GM23338 (cell line): ENCODE data around the gene PSORS1C1. TPM values are rescaled to one million over a fixed set of nuclear protein-coding genes. Genes with fewer than 3 reads are reported as not detected.

Experiments
- ATAC-seq: fragments of 200-7000 bp; cut with Tn5 transposase; 3 replicates; pipeline ENCODE4 v1.9.1; 2020
- DNase-seq: peaks from one replicate; pipeline ENCODE4 v3.0.0-alpha.2; 2015; ENCODE audit warnings: low spot score
- H2AFZ ChIP-seq: fragments of 200-600 bp; sonication (generic); 2 replicates; pipeline ENCODE4 v1.8.0; 2016; ENCODE audit warnings: antibody characterized with exemption, mild to moderate bottlenecking, moderate library complexity
- H3F3A ChIP-seq: fragments of 200-600 bp; sonication (generic); replicated peaks from 2 replicates; pipeline ENCODE4 v1.8.0; 2017; ENCODE audit warnings: antibody characterized with exemption, mixed run types, low read depth
- H3K27ac ChIP-seq: fragments of 200-600 bp; sonication (generic); 2 replicates; pipeline ENCODE4 v1.6.1; 2016; ENCODE audit warnings: low read depth
- H3K27me3 ChIP-seq: fragments of 200-600 bp; sonication (generic); 2 replicates; pipeline ENCODE4 v1.8.0; 2016; ENCODE audit warnings: mild to moderate bottlenecking, mixed run types, moderate library complexity; ENCODE audit not compliant: insufficient read depth
- H3K36me3 ChIP-seq: fragments of 200-600 bp; sonication (generic); 2 replicates; pipeline ENCODE4 v1.8.0; 2016; ENCODE audit warnings: mild to moderate bottlenecking; ENCODE audit not compliant: insufficient read depth
- H3K4me1 ChIP-seq: fragments of 200-600 bp; sonication (generic); 2 replicates; pipeline ENCODE4 v1.8.0; 2016; ENCODE audit warnings: mild to moderate bottlenecking, moderate library complexity; ENCODE audit not compliant: insufficient read depth
- H3K4me2 ChIP-seq: fragments of 200-600 bp; sonication (generic); 2 replicates; pipeline ENCODE4 v1.7.1; 2017; ENCODE audit warnings: mixed run types
- H3K4me3 ChIP-seq: fragments of 200-600 bp; sonication (generic); 2 replicates; pipeline ENCODE4 v1.6.1; 2016; ENCODE audit warnings: mixed run types
- H3K79me2 ChIP-seq: fragments of 200-600 bp; sonication (generic); replicated peaks from 2 replicates; pipeline ENCODE4 v1.8.0; 2017; ENCODE audit warnings: mild to moderate bottlenecking; ENCODE audit not compliant: insufficient read depth
- H3K9me2 ChIP-seq: fragments of 200-600 bp; sonication (generic); 2 replicates; pipeline ENCODE4 v1.8.0; 2017; ENCODE audit not compliant: insufficient read depth
- H4K20me1 ChIP-seq: fragments of 200-600 bp; sonication (generic); replicated peaks from 2 replicates; pipeline ENCODE4 v1.8.0; 2017; ENCODE audit warnings: mild to moderate bottlenecking; ENCODE audit not compliant: insufficient read depth
- H3K27ac Mint-ChIP-seq: 2 replicates; pipeline ENCODE4 v1.8.0; 2020; ENCODE audit warnings: inconsistent platforms, mild to moderate bottlenecking, moderate library complexity, mixed read lengths
- H3K27me3 Mint-ChIP-seq: 3 replicates; pipeline ENCODE4 v1.8.0; 2022; ENCODE audit warnings: low read depth, mild to moderate bottlenecking, moderate library complexity, mixed read lengths, inconsistent platforms; ENCODE audit not compliant: insufficient read depth, poor library complexity
- H3K36me3 Mint-ChIP-seq: 3 replicates; pipeline ENCODE4 v1.8.0; 2021; ENCODE audit warnings: low read depth, mild to moderate bottlenecking, inconsistent platforms, moderate library complexity, mixed read lengths
- H3K4me1 Mint-ChIP-seq: 3 replicates; pipeline ENCODE4 v1.8.0; 2020; ENCODE audit warnings: mild to moderate bottlenecking, inconsistent platforms, mixed read lengths
- H3K4me3 Mint-ChIP-seq: 3 replicates; pipeline ENCODE4 v1.8.0; 2021; ENCODE audit warnings: moderate library complexity, mild to moderate bottlenecking, inconsistent platforms, mixed read lengths
- H3K9me3 Mint-ChIP-seq: 3 replicates; pipeline ENCODE4 v1.8.0; 2020; ENCODE audit warnings: moderate library complexity, mild to moderate bottlenecking, inconsistent platforms, mixed read lengths
- CREB1 ChIP-seq: fragments of 250-450 bp; sonication (Bioruptor Pico); IDR thresholded peaks from 2 replicates; pipeline ENCODE4 v1.5.0; 2020; ENCODE audit warnings: low read depth, mild to moderate bottlenecking, moderate library complexity
- EZH2 ChIP-seq: fragments of 200-600 bp; sonication (generic); IDR thresholded peaks from one replicate; pipeline ENCODE4 v1.8.0; 2017; ENCODE audit warnings: antibody characterized with exemption, mild to moderate bottlenecking, low read depth; ENCODE audit not compliant: unreplicated experiment
- JUNB ChIP-seq: IDR thresholded peaks from one replicate; pipeline ENCODE4 v1.6.1; 2016; ENCODE audit warnings: antibody characterized with exemption; ENCODE audit not compliant: unreplicated experiment
- NANOG ChIP-seq: IDR thresholded peaks from 2 replicates; pipeline ENCODE4 v1.6.1; 2016; ENCODE audit warnings: antibody characterized with exemption, borderline replicate concordance
- POLR2AphosphoS5 ChIP-seq: IDR thresholded peaks from 2 replicates; pipeline ENCODE4 v1.6.1; 2016; ENCODE audit warnings: antibody characterized with exemption, low read depth
- ZNF114 ChIP-seq: fragments of 250-450 bp; sonication (Bioruptor Pico); IDR thresholded peaks from 2 replicates; pipeline ENCODE4 v1.5.0; 2020; ENCODE audit warnings: mild to moderate bottlenecking, moderate library complexity
- polyA plus RNA-seq: library from polyadenylated mRNA; unstranded; fragments of >200 nt; fragmentation: Nextera tagmentation; extraction: Ambion mirVana; gene quantifications from 2 replicates; pipeline ENCODE4 v1.2.1, GENCODE V29; 2016
- total RNA-seq: library from RNA; depleted of rRNA; stranded (reverse); fragments of >200 nt; shearing (Covaris generic); gene quantifications from 2 replicates; pipeline ENCODE4 v1.2.3, GENCODE V29; 2014
- TF ChIP-seq, protein P1 (sequence below): fragments of 250-450 bp; sonication (Bioruptor Pico); IDR thresholded peaks from 2 replicates; pipeline ENCODE4 v1.5.0; 2020; ENCODE audit warnings: mild to moderate bottlenecking, moderate library complexity
- TF ChIP-seq, protein P2 (sequence below): IDR thresholded peaks from 2 replicates; pipeline ENCODE4 v1.6.1; 2016; ENCODE audit warnings: antibody characterized with exemption
- TF ChIP-seq, protein P3 (sequence below), 2 experiments: fragments of 200-600 bp in 1 of 2; sonication (generic) in 1 of 2; conservative IDR thresholded peaks; 2 replicates each; pipeline versions ENCODE4 v1.5.1 to v1.6.1; 2016 to 2017; ENCODE audit warnings: antibody characterized with exemption in 2 of 2, low read depth in 2 of 2, mild to moderate bottlenecking in 2 of 2, moderate library complexity in 1 of 2
- TF ChIP-seq, protein P4 (sequence below): IDR thresholded peaks from one replicate; pipeline ENCODE4 v1.6.1; 2018; ENCODE audit warnings: antibody characterized with exemption; ENCODE audit not compliant: unreplicated experiment

PSORS1C1 gene
- total and polyA plus RNA-seq, 2 experiments from 2014 or later: not detected

DNA sequence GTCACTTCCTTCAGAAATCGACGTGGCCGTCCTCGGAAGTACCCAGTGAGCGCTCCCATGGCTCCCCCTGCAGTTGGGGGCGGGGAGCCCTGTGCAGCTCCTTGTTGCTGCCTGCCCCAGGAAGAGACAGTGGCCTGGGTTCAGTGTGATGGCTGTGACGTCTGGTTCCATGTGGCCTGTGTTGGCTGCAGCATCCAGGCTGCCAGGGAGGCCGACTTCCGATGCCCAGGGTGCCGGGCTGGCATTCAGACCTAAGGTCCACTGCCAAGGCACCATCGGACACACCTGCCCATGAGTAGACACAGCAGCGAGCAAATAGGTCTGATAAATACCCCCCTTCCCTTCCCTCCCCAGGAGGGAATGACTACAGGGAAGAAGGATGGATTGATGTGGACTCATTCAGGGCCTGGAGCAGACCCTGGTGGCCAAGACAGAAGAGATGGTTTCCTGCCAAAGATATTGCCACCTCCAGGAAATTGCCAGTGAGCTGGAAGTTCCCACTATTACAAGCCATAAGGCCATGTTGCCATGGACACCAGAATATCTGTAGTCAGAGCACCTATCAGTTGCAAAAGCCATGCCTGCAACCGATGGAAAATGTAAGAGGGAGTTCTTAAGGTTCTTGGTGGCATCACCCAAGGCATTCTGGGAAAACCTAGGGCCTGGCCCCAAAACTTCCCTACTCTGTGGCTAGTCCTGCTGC lies 48.0 kb downstream of the PSORS1C1 start:
- Mint-ChIP-seq H3K4me3 (no peak overlapping the region; the same call in 2 of the 3 replicates), H3K4me1 (peaks cover 67% of the 10 kb centered on the region), H3K36me3 (peaks cover 69% of the 10 kb centered on the region), H3K9me3 (no peaks in the 10 kb centered on the region), H3K27me3 (peaks cover 18% of the 10 kb centered on the region), H3K27ac (peak overlapping the region; percentile 78)
- peaks cover 43% of the 10 kb centered on the region for H4K20me1 ChIP-seq
- H3K36me3 ChIP-seq: peaks cover 32% of the 10 kb centered on the region
- no peak overlapping the region for H2AFZ ChIP-seq
- H3K27ac ChIP-seq: peak overlapping the region; percentile 83
- no peak overlapping the region; the same call in 1 of the 2 replicates for H3K4me2 ChIP-seq
- peaks cover 62% of the 10 kb centered on the region for H3K4me1 ChIP-seq
- H3K4me3 ChIP-seq: no peak overlapping the region
- H3F3A ChIP-seq: peaks cover 64% of the 10 kb centered on the region
- peak; percentile 62 for TF ChIP-seq POLR2AphosphoS5
- TF ChIP-seq, protein P1, sequence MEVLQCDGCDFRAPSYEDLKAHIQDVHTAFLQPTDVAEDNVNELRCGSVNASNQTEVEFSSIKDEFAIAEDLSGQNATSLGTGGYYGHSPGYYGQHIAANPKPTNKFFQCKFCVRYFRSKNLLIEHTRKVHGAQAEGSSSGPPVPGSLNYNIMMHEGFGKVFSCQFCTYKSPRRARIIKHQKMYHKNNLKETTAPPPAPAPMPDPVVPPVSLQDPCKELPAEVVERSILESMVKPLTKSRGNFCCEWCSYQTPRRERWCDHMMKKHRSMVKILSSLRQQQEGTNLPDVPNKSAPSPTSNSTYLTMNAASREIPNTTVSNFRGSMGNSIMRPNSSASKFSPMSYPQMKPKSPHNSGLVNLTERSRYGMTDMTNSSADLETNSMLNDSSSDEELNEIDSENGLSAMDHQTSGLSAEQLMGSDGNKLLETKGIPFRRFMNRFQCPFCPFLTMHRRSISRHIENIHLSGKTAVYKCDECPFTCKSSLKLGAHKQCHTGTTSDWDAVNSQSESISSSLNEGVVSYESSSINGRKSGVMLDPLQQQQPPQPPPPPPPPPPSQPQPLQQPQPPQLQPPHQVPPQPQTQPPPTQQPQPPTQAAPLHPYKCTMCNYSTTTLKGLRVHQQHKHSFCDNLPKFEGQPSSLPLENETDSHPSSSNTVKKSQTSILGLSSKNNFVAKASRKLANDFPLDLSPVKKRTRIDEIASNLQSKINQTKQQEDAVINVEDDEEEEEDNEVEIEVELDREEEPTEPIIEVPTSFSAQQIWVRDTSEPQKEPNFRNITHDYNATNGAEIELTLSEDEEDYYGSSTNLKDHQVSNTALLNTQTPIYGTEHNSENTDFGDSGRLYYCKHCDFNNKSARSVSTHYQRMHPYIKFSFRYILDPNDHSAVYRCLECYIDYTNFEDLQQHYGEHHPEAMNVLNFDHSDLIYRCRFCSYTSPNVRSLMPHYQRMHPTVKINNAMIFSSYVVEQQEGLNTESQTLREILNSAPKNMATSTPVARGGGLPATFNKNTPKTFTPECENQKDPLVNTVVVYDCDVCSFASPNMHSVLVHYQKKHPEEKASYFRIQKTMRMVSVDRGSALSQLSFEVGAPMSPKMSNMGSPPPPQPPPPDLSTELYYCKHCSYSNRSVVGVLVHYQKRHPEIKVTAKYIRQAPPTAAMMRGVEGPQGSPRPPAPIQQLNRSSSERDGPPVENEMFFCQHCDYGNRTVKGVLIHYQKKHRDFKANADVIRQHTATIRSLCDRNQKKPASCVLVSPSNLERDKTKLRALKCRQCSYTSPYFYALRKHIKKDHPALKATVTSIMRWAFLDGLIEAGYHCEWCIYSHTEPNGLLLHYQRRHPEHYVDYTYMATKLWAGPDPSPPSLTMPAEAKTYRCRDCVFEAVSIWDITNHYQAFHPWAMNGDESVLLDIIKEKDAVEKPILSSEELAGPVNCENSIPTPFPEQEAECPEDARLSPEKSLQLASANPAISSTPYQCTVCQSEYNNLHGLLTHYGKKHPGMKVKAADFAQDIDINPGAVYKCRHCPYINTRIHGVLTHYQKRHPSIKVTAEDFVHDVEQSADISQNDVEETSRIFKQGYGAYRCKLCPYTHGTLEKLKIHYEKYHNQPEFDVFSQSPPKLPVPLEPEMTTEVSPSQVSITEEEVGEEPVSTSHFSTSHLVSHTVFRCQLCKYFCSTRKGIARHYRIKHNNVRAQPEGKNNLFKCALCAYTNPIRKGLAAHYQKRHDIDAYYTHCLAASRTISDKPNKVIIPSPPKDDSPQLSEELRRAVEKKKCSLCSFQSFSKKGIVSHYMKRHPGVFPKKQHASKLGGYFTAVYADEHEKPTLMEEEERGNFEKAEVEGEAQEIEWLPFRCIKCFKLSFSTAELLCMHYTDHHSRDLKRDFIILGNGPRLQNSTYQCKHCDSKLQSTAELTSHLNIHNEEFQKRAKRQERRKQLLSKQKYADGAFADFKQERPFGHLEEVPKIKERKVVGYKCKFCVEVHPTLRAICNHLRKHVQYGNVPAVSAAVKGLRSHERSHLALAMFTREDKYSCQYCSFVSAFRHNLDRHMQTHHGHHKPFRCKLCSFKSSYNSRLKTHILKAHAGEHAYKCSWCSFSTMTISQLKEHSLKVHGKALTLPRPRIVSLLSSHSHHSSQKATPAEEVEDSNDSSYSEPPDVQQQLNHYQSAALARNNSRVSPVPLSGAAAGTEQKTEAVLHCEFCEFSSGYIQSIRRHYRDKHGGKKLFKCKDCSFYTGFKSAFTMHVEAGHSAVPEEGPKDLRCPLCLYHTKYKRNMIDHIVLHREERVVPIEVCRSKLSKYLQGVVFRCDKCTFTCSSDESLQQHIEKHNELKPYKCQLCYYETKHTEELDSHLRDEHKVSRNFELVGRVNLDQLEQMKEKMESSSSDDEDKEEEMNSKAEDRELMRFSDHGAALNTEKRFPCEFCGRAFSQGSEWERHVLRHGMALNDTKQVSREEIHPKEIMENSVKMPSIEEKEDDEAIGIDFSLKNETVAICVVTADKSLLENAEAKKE: no peak
- no peak for TF ChIP-seq EZH2
- TF ChIP-seq, protein P2, sequence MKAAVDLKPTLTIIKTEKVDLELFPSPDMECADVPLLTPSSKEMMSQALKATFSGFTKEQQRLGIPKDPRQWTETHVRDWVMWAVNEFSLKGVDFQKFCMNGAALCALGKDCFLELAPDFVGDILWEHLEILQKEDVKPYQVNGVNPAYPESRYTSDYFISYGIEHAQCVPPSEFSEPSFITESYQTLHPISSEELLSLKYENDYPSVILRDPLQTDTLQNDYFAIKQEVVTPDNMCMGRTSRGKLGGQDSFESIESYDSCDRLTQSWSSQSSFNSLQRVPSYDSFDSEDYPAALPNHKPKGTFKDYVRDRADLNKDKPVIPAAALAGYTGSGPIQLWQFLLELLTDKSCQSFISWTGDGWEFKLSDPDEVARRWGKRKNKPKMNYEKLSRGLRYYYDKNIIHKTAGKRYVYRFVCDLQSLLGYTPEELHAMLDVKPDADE: no peak
- TF ChIP-seq, protein P3, sequence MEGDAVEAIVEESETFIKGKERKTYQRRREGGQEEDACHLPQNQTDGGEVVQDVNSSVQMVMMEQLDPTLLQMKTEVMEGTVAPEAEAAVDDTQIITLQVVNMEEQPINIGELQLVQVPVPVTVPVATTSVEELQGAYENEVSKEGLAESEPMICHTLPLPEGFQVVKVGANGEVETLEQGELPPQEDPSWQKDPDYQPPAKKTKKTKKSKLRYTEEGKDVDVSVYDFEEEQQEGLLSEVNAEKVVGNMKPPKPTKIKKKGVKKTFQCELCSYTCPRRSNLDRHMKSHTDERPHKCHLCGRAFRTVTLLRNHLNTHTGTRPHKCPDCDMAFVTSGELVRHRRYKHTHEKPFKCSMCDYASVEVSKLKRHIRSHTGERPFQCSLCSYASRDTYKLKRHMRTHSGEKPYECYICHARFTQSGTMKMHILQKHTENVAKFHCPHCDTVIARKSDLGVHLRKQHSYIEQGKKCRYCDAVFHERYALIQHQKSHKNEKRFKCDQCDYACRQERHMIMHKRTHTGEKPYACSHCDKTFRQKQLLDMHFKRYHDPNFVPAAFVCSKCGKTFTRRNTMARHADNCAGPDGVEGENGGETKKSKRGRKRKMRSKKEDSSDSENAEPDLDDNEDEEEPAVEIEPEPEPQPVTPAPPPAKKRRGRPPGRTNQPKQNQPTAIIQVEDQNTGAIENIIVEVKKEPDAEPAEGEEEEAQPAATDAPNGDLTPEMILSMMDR (conservative IDR thresholded peaks at IDR 0.05; ENCODE audit: low read depth in 2 of 2): peak; percentile 29 to 52
- no peak for TF ChIP-seq JUNB
- TF ChIP-seq CREB1 (CRISPR knock-in tag): no peak
- no peak for TF ChIP-seq ZNF114 (CRISPR knock-in tag)
- TF ChIP-seq, protein P4, sequence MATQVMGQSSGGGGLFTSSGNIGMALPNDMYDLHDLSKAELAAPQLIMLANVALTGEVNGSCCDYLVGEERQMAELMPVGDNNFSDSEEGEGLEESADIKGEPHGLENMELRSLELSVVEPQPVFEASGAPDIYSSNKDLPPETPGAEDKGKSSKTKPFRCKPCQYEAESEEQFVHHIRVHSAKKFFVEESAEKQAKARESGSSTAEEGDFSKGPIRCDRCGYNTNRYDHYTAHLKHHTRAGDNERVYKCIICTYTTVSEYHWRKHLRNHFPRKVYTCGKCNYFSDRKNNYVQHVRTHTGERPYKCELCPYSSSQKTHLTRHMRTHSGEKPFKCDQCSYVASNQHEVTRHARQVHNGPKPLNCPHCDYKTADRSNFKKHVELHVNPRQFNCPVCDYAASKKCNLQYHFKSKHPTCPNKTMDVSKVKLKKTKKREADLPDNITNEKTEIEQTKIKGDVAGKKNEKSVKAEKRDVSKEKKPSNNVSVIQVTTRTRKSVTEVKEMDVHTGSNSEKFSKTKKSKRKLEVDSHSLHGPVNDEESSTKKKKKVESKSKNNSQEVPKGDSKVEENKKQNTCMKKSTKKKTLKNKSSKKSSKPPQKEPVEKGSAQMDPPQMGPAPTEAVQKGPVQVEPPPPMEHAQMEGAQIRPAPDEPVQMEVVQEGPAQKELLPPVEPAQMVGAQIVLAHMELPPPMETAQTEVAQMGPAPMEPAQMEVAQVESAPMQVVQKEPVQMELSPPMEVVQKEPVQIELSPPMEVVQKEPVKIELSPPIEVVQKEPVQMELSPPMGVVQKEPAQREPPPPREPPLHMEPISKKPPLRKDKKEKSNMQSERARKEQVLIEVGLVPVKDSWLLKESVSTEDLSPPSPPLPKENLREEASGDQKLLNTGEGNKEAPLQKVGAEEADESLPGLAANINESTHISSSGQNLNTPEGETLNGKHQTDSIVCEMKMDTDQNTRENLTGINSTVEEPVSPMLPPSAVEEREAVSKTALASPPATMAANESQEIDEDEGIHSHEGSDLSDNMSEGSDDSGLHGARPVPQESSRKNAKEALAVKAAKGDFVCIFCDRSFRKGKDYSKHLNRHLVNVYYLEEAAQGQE: no peak
- no peak for TF ChIP-seq NANOG
- ATAC-seq (peak; percentile 2; the same call in 2 of the 3 replicates), DNase-seq (peak; percentile 65)
- H3K9me2 ChIP-seq: no peaks in the 10 kb centered on the region
- peaks cover 42% of the 10 kb centered on the region for H3K79me2 ChIP-seq
- 0 out of 2 replicates have a peak, but pooled peaks cover 2% of the 10 kb centered on the region for H3K27me3 ChIP-seq
